Thoracic aorta (tissue), 2 donors: Measurements from ENCODE around the gene FOLH1. TPM values are rescaled to one million over a fixed set of nuclear protein-coding genes. Genes with fewer than 3 reads are reported as not detected.
"Not testable (repeated sequence)": the region's sequence is repeated elsewhere in the genome, so short reads cannot be mapped to it uniquely, and the experiment has no call there.

Experiments used
- ATAC-seq: fragments of 150-250 bp; one replicate; pipeline ENCODE4 v1.8.0; 2017; ENCODE audit warnings: low read depth; ENCODE audit not compliant: insufficient number of reproducible peaks, low FRiP score
- DNase-seq: peaks from one replicate; pipeline ENCODE4 v3.0.0-alpha.2; 2020; ENCODE audit warnings: low spot score
- H3K27ac ChIP-seq, 2 donors: fragments of 200-600 bp; sonication (generic); 1 replicate in 1 of 2; 2 replicates in 1 of 2; pipeline ENCODE4 v1.5.1; 2016; ENCODE audit warnings: mild to moderate bottlenecking in 2 of 2, moderate library complexity in 2 of 2
- H3K27me3 ChIP-seq: fragments of 200-600 bp; sonication (generic); replicated peaks from 2 replicates; pipeline ENCODE4 v1.6.0; 2016; ENCODE audit warnings: mild to moderate bottlenecking; ENCODE audit not compliant: insufficient read depth
- H3K36me3 ChIP-seq: fragments of 200-600 bp; sonication (generic); one replicate; pipeline ENCODE4 v1.5.1; 2016
- H3K4me1 ChIP-seq, 2 donors: fragments of 200-600 bp; sonication (generic); 1 replicate in 1 of 2; 2 replicates in 1 of 2; pipeline versions ENCODE4 v1.5.1 to v1.6.0; 2016; ENCODE audit warnings: low read depth in 2 of 2, mild to moderate bottlenecking in 1 of 2; ENCODE audit not compliant: control insufficient read depth in 1 of 2
- H3K4me3 ChIP-seq: fragments of 200-600 bp; sonication (generic); 2 replicates; pipeline ENCODE4 v1.5.1; 2016; ENCODE audit warnings: mild to moderate bottlenecking
- H3K9me3 ChIP-seq: fragments of 200-600 bp; sonication (generic); 2 replicates; pipeline ENCODE4 v1.5.1; 2016
- CTCF ChIP-seq: fragments of 200-600 bp; sonication (generic); IDR thresholded peaks from one replicate; pipeline ENCODE4 v1.5.1; 2019; ENCODE audit warnings: antibody characterized with exemption
- total RNA-seq, 2 donors: library from RNA; depleted of rRNA; stranded (reverse); fragments of >200 nt; gene quantifications; one replicate each; pipeline versions ENCODE4 v1.1.0 to v1.2.3, GENCODE V29; 2016

FOLH1 gene
- total RNA-seq, 2 donors from 2014 or later: 0.63 to 4.7 TPM

DNA sequence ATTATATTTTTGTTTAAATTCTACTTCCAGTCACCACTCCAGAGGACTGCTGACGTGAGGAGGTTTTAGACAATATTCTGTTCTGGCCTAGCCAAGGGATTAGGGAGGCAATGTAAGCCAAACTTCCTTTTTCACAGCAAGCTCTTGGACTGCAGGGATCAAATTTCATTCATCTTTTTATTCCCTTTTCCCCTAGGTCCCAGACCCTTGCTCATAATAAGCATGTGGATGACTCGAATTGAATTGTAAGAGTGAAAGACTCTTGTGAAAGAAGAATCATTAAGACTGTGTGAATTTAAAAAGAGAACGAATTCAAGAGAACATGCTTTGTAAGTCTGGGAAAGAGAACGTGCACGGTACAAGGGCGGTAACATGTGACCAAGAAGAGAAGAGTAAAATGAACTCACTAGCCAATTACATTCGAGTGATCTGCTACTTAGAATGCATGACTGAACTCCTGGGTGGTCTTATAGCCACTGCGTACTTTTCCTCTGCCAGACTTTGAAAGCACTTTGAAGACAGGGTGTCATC is 16.9 kb upstream of the FOLH1 start:
- H3K9me3 ChIP-seq, H3K27ac ChIP-seq, DNase-seq, H3K4me1 ChIP-seq, H3K4me3 ChIP-seq, ATAC-seq, H3K27me3 ChIP-seq, H3K36me3 ChIP-seq: not testable (repeated sequence)

GRCh38 chr11:49221112-49221511 is 12.7 kb upstream of the FOLH1 start:
- H3K27ac ChIP-seq: no peak overlapping the region
- H3K4me3 ChIP-seq: no peak overlapping the region
- DNase-seq (no peak), ATAC-seq (no peak)
- no peaks in the 10 kb centered on the region for H3K4me1 ChIP-seq
- no peaks in the 10 kb centered on the region for H3K9me3 ChIP-seq
- no peak for TF ChIP-seq CTCF
- H3K27me3 ChIP-seq: no peaks in the 10 kb centered on the region
- no peaks in the 10 kb centered on the region for H3K36me3 ChIP-seq

GRCh38 chr11:49213026-49213560 is 4.7 kb upstream of the FOLH1 start:
- no peaks in the 10 kb centered on the region for H3K27me3 ChIP-seq
- TF ChIP-seq CTCF: no peak

DNA sequence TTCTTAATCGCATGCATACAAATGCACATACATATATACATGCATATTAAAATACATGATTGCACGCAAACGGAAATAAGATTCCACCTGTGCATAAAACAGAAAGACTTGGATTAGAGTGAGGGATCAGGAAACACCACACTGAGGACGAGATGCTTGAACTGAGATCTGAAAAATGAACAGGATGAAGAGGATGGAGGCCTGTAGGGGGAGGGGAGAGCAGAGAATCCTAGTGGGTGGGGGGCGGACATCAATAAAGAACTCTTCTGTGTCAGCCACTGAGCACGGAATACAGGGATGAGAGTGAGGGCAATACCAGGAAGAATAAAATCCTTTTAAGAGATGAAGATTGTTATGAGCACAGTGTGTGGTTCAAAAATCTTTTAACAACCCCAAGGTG is 1.4 kb downstream of the FOLH1 start:
- not testable (repeated sequence) for DNase-seq, H3K36me3 ChIP-seq, H3K27ac ChIP-seq, ATAC-seq, H3K27me3 ChIP-seq, H3K9me3 ChIP-seq, H3K4me3 ChIP-seq, H3K4me1 ChIP-seq

More at GRCh38 chr11:49213026-49213560, 4.7 kb upstream of the FOLH1 start:
- DNase-seq (no peak), ATAC-seq (no peak)
- H3K27ac ChIP-seq: no peak overlapping the region
- H3K36me3 ChIP-seq: no peaks in the 10 kb centered on the region
- H3K4me1 ChIP-seq: no peaks in the 10 kb centered on the region
- no peak overlapping the region for H3K4me3 ChIP-seq
- H3K9me3 ChIP-seq: no peaks in the 10 kb centered on the region

DNA sequence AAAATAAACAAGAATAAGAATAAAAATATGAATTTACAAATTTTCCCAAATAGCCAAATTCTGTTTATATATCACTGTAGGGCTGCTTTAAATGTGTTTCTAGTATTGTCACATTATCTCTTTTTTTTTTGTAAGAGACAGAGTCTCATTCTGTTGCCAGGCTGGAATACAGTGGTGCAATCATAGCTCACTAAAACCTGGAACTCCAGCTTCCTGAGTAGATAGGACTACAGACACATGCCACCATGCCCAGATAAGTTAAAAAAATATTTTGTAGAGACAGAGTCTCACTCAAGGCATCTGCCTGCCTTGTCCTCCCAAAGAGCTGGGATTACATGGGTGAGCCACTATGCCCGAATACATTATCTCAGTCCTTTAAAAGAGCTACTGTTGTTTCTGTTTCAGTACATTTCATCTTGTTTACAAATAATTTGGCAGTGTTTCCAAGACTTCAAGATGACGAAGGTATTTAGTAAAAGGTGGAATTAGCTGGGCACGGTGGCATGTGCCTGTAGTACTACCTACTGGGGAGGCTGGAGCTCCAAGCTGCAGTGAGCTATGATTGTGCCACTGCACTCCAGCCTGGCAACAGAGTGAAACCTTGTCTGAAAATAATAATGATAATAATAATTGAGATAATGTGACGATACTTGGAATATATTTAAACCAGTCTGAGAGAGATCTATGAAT is 6.0 kb downstream of the FOLH1 start:
- Histone ChIP-seq H3K4me3 (no peak overlapping the region), H3K9me3 (no peaks in the 10 kb centered on the region), H3K36me3 (no peaks in the 10 kb centered on the region), H3K4me1 (no peaks in the 10 kb centered on the region), H3K27ac (no peak overlapping the region), H3K27me3 (no peaks in the 10 kb centered on the region)
- no peak for TF ChIP-seq CTCF
- no peak for DNase-seq
- ATAC-seq: no peak

GRCh38 chr11:49196775-49197174 is 11.6 kb downstream of the FOLH1 start:
- not testable (repeated sequence) for H3K4me3 ChIP-seq, ATAC-seq, H3K4me1 ChIP-seq, H3K27me3 ChIP-seq, H3K9me3 ChIP-seq, H3K27ac ChIP-seq, DNase-seq, H3K36me3 ChIP-seq

DNA sequence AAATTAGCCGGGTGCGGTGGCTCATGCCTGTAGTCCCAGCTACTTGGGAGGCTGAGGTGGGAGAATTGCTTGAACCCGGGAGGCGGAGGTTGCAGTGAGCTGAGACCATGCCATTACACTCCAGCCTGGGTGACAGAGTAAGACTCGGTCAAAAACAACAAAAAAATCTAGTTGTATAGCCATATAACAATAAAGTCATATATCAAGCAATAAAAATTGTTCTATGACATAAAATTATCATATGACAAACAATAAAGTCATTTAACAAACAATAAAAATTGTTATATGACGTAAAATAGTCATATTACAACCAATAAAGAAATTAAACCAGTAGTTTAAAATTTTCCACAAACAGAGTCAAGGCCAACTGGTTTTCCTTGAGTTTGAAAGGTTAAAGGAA is 12.4 kb downstream of the FOLH1 start:
- DNase-seq, H3K4me3 ChIP-seq, H3K27ac ChIP-seq, H3K9me3 ChIP-seq, H3K27me3 ChIP-seq, H3K36me3 ChIP-seq, ATAC-seq, H3K4me1 ChIP-seq: not testable (repeated sequence)

- H3K27me3 ChIP-seq, H3K27ac ChIP-seq, H3K4me1 ChIP-seq, H3K9me3 ChIP-seq, ATAC-seq, H3K4me3 ChIP-seq, H3K36me3 ChIP-seq, DNase-seq: not testable (repeated sequence)
Observed at GRCh38 chr11:49190287-49190686, 18.1 kb downstream of the FOLH1 start.

GRCh38 chr11:49186225-49186624 is 22.2 kb downstream of the FOLH1 start:
- H3K36me3 ChIP-seq, ATAC-seq, H3K4me1 ChIP-seq, H3K4me3 ChIP-seq, H3K9me3 ChIP-seq, DNase-seq, H3K27ac ChIP-seq, H3K27me3 ChIP-seq: not testable (repeated sequence)

DNA sequence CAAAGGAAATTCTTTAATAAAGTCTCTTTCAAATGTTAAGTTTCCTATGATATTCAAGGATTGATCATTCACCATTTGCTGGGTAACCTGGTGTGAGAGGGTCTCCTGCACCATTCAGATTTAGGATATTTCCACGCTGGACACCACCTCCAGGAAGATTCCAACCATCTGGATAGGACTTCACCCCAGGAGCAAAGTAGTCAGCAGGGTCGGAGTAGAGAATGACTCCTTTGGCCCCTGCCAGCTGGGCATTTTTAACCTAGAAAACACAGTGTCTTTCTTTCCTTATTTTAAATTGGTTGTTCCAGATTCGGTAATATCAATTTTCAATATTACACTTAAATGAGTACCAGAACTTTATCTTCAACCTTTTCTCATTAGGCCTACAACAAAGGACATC is 22.8 kb downstream of the FOLH1 start:
- H3K36me3 ChIP-seq, DNase-seq, H3K4me1 ChIP-seq, H3K27me3 ChIP-seq, ATAC-seq, H3K27ac ChIP-seq, H3K4me3 ChIP-seq, H3K9me3 ChIP-seq: not testable (repeated sequence)
